ENCODE results near the gene FYN.

DNA sequence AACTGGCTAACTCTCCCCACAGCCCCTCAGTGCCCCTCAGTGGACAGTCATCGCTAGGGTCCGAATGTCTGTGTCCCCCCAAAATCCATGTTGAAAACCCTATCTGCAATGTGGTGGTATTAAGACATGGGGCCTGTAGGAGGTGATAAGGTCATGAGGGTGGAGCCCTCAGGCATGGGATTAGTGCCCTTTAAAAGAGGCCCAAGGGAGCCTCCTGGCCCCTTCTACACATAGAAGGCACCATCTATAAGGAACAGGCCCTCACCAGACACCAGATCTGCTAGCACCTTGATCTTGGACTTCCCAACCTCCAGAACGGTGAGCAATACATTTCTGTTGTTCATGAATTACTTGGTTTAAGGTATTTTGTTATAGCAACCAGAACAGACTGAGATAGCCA is 260.9 kb downstream of the FYN start:
- TF ChIP-seq, protein P1, sequence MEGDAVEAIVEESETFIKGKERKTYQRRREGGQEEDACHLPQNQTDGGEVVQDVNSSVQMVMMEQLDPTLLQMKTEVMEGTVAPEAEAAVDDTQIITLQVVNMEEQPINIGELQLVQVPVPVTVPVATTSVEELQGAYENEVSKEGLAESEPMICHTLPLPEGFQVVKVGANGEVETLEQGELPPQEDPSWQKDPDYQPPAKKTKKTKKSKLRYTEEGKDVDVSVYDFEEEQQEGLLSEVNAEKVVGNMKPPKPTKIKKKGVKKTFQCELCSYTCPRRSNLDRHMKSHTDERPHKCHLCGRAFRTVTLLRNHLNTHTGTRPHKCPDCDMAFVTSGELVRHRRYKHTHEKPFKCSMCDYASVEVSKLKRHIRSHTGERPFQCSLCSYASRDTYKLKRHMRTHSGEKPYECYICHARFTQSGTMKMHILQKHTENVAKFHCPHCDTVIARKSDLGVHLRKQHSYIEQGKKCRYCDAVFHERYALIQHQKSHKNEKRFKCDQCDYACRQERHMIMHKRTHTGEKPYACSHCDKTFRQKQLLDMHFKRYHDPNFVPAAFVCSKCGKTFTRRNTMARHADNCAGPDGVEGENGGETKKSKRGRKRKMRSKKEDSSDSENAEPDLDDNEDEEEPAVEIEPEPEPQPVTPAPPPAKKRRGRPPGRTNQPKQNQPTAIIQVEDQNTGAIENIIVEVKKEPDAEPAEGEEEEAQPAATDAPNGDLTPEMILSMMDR (IDR thresholded peaks at IDR 0.05), result no peak
- TF ChIP-seq EP300 (IDR thresholded peaks at IDR 0.05) (no peak), POLR2A (IDR thresholded peaks at IDR 0.05) (no peak)

Measured in tibial nerve (tissue), 4 donors.